ENCODE data around the gene ACP7. TPM values are rescaled to one million over a fixed set of nuclear protein-coding genes. Genes with fewer than 3 reads are reported as not detected.
A peak's percentile ranks its signal among the peaks of the same experiment; 100 is the strongest.

ACP7 gene
- total RNA-seq, 1 experiment from 2014 or later, result 0.15 TPM

GRCh38 chr19:39144290-39145071, 60.3 kb downstream of the ACP7 start:
- no peaks in the 10 kb centered on the region for H3K79me1 ChIP-seq (ENCODE audit: insufficient read depth, low read depth, low read length, poor library complexity, severe bottlenecking)
- H2AFZ ChIP-seq (ENCODE audit: low read length), result no peak overlapping the region
- H2BK12ac ChIP-seq (ENCODE audit: insufficient read length, low read depth, low read length), result no peak overlapping the region
- H4K8ac ChIP-seq (replicated peaks; ENCODE audit: insufficient read length, low read depth, low read length), result no peak overlapping the region
- peaks cover 2% of the 10 kb centered on the region; the same call in 1 of the 2 replicates for H3K79me2 ChIP-seq (ENCODE audit: insufficient read depth, low read length)
- H3K4ac ChIP-seq (ENCODE audit: low read depth, low read length), result no peak overlapping the region
- WGBS (ENCODE audit: extremely low coverage, insufficient read length, low lambda C conversion rate), result no CpG with 5 or more reads among the region's 14 CpGs
- peak overlapping the region; percentile 70 for H3K14ac ChIP-seq (ENCODE audit: insufficient read depth, low read length)
- H3K4me3 Mint-ChIP-seq, result peak overlapping the region in 1 of 2 experiments; percentile 35; a peak in 3 of 5 replicates
- H2BK120ac ChIP-seq (ENCODE audit: low read depth, low read length, poor library complexity, severe bottlenecking), result no peak overlapping the region
- H3K27ac ChIP-seq (ENCODE audit: insufficient read length, low read depth, low read length), result no peak overlapping the region
- peaks cover 2% of the 10 kb centered on the region for H4K20me1 ChIP-seq (ENCODE audit: control insufficient read depth, insufficient read depth, insufficient read length)
- H3T11ph ChIP-seq (ENCODE audit: low read length), result no peak overlapping the region
- H3K27ac Mint-ChIP-seq, result peak overlapping the region in 2 of 3 experiments; percentile 86 to 89; a peak in 5 of 7 replicates
- no peak overlapping the region for H4K91ac ChIP-seq (ENCODE audit: insufficient read length, low read depth, low read length)
- H3K27me3 ChIP-seq (ENCODE audit: insufficient read depth, low read length), result no peaks in the 10 kb centered on the region
- no peak overlapping the region for H3K4me2 ChIP-seq (ENCODE audit: insufficient read depth, insufficient read length, low read length)
- H3K23ac ChIP-seq (ENCODE audit: insufficient read length, low read depth, low read length), result no peak overlapping the region
- no peak for TF ChIP-seq CTCF (conservative IDR thresholded peaks at IDR 0.05)
- no peak overlapping the region for H2BK20ac ChIP-seq (ENCODE audit: low read depth, low read length, poor library complexity, severe bottlenecking)
- no peaks in the 10 kb centered on the region for H3K9me3 ChIP-seq (ENCODE audit: control insufficient read depth, low read depth, low read length)
- DNase-seq, result no peak
- peaks cover 7 to 9% of the 10 kb centered on the region in 2 experiments; a peak in 4 of 5 replicates for H3K9me3 Mint-ChIP-seq
- H3K36me3 Mint-ChIP-seq (ENCODE audit: insufficient read depth in 1 of 3, low read depth in 3 of 3), result peaks cover 6 to 13% (median 6%) of the 10 kb centered on the region in 3 experiments; a peak in 4 of 7 replicates
- H2BK15ac ChIP-seq (ENCODE audit: low read depth, low read length), result no peak overlapping the region
- H2BK5ac ChIP-seq (ENCODE audit: insufficient read length, low read length), result no peak overlapping the region
- H3K18ac ChIP-seq (ENCODE audit: insufficient read length, low read depth, low read length), result peak overlapping the region; percentile 53
- peaks cover 63 to 77% of the 10 kb centered on the region in 2 experiments for H3K4me1 Mint-ChIP-seq
- no peaks in the 10 kb centered on the region for H3K23me2 ChIP-seq (ENCODE audit: insufficient read length, low read depth, low read length, poor library complexity, severe bottlenecking)
- no peak overlapping the region for H3K9ac ChIP-seq (ENCODE audit: extremely low read depth, insufficient read length, low read length)
- H3K56ac ChIP-seq (ENCODE audit: insufficient read length, low read depth, low read length), result no peak overlapping the region
- no peaks in the 10 kb centered on the region for H3K27me3 Mint-ChIP-seq (ENCODE audit: low read depth)
- peaks cover 28% of the 10 kb centered on the region for H3K4me1 ChIP-seq (ENCODE audit: insufficient read depth, low read length)
- H4K5ac ChIP-seq (ENCODE audit: insufficient read length, low read depth, low read length), result no peak overlapping the region
- no peak overlapping the region for H2AK5ac ChIP-seq (ENCODE audit: insufficient read length, low read length)

Measured in H9 (cell line).